Right ventricle myocardium superior (tissue), 1 donor: ENCODE results near the gene MYADML2. TPM values are rescaled to one million over a fixed set of nuclear protein-coding genes. Genes with fewer than 3 reads are reported as not detected.
"Not testable (repeated sequence)": the region's sequence is repeated elsewhere in the genome, so short reads cannot be mapped to it uniquely, and the experiment has no call there.

Source experiments
- ATAC-seq: fragments of 200-7000 bp; cut with Tn5 transposase; one replicate; pipeline ENCODE4 v1.9.1; 2020; ENCODE audit warnings: mild to moderate bottlenecking; ENCODE audit not compliant: poor library complexity
- DNase-seq: peaks from one replicate; pipeline ENCODE4 v3.0.0-alpha.2; 2020
- intact Hi-C: fragments of 100-400 bp; cut with DNase I; formaldehyde crosslinking; loops from one replicate; pipeline ENCODE4 v1.11.2; 2022
- long read RNA-seq: library from polyadenylated mRNA; unstranded; transcript quantifications from one replicate; pipeline ENCODE4 v2.0.0, GENCODE V29; 2021
- total RNA-seq: library from RNA; stranded (reverse); fragmentation: NEBNext Ultra II Directional; extraction: Animal tissue kit (Norgen Biotek cat#: 25700); gene quantifications from one replicate; pipeline ENCODE4 v1.2.1, GENCODE V29; 2021
- donor health status: DM: no; HTN: yes; CAD: no; lungs with severe emphysema.

Gene MYADML2, protein sequence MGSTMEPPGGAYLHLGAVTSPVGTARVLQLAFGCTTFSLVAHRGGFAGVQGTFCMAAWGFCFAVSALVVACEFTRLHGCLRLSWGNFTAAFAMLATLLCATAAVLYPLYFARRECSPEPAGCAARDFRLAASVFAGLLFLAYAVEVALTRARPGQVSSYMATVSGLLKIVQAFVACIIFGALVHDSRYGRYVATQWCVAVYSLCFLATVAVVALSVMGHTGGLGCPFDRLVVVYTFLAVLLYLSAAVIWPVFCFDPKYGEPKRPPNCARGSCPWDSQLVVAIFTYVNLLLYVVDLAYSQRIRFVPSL
- total RNA-seq, result 3.5 TPM
- long read RNA-seq, partial matches to known transcripts, result 0 of 10 reads
- long read RNA-seq, other reads (novel, unspliced or antisense), result 10 of 10 reads

DNA sequence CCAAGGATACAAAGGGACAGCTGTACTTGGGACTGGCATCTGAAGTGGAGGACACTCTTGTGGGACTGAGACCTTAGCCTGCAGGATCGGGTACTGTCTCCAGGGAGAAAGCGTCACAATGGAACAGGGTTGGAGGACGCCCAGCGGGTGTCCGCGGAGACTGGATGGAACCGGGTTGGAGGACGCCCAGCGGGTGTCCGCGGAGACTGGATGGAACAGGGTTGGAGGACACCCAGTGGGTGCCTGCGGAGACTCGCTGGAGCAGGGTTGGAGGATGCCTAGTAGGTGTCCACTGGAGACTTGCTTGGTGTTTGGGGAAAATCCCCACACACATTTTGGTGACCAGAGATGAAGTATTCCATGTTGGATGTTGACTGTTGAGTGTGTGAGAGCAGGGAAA lies at the start of gene MYADML2:
Gene MYADML2, minus strand, starts transcription at position 45 of the 400 bp plus-strand sequence. CDS start 5,492 bp downstream, outside the sequence.
- intact Hi-C loops, result no loop called here
- no peak for DNase-seq
- ATAC-seq, result no peak

DNA sequence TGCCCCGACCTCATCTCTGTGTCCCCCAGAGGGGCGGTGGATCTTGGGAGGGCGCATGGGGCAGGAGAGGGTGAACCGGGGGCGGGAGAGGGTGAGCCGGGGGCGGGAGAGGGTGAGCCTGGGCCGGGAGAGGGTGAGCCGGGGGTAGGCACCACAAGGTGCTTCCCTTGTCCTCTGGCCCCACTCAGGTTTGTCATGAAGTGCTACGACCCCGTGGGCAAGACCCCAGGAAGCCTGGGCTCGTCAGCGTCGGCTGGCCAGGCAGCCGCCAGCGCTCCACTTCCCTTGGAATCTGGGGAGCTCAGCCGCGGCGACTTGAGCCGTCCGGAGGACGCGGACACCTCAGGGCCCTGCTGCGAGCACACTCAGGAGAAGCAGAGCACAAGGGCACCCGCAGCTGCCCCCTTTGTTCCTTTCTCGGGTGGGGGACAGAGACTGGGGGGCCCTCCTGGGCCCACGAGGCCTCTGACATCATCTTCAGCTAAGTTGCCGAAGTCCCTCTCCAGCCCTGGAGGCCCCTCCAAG lies 49.3 kb upstream of the MYADML2 start:
- ATAC-seq, result no peak
- DNase-seq, result no peak
- intact Hi-C loops, result no loop called here

DNA sequence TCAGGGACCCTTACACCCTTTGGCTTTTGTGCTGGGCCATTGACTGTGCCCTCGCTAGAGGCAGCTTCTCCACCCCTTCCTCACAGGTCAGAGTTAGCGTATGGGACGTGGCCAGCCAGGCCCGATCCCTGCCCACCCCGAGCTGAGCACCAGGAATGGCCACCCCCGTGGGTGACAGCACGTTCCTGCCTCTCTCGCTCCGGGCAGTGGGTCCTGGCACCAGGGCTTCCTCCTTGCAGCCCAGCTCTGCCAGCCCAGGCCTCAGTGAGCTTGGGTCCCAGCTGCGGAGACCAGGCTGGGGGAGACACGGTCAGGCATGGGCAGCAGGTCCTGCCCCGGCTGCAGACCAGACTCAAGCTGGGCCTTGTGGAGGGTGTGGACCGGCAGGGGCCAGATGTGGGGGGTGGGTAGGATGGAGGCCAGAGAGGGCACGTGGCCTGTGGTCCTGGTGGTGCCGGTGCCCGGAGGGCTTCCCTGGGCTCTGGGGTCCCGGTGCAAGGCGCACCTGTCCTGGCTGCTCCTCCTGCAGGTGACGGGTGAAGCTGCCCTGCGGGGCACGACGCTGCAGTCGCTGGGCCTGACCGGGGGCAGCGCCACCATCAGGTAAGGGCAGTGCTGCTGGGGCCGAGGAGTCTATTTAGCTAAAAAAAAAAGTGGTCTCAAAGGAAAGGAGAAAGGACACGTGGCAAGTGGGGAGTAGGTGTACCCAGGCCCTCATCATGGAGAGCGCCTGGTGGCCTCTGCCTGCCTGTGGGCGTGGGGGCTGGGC lies 48.6 kb upstream of the MYADML2 start:
- no peak for DNase-seq
- no peak for ATAC-seq
- intact Hi-C loops, result no loop called here

DNA sequence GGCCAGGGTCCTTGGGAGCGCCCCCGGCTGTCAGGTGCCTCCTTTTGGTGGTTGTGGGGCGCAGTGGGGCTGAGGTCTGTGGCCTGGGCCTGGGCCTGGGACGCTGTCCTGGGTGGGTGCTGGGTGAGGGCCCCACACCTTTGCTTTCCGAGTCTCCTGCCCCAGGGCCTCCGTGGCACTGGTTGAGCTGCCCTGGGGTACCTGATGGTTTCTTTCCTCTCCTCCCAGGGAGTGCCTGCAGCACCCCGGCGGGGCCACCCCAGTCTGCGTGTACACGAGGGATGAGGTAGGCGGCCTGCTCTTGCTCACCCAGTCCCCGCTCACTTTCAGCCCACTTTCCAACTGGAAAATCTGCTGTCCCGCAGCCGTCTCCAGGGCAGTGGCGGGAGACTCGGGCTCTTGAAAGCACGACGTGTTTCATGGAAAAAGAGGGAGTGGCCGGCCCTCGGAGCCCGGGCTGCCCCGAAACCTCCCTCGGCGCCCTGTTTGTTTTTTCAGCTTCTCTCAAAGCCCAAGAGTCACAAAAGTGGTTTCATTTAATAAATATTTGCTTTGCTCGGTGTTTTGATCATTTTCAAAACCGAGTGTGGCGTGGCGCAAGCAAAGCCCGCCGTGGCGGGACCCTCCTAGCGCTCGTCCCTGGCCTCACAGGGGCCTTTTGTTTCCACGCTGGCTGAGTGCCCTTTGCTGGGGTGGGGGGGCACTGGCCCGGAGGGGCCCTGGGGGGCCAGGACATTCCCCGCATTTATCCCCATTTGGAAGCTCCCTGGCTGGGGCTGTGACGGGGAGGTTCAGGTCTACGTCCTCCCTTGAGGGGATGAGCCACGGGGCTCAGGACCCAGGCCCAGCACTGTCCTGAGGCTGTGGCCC lies 47.8 kb upstream of the MYADML2 start:
- DNase-seq, result no peak
- intact Hi-C loops, result no loop called here
- no peak for ATAC-seq

DNA sequence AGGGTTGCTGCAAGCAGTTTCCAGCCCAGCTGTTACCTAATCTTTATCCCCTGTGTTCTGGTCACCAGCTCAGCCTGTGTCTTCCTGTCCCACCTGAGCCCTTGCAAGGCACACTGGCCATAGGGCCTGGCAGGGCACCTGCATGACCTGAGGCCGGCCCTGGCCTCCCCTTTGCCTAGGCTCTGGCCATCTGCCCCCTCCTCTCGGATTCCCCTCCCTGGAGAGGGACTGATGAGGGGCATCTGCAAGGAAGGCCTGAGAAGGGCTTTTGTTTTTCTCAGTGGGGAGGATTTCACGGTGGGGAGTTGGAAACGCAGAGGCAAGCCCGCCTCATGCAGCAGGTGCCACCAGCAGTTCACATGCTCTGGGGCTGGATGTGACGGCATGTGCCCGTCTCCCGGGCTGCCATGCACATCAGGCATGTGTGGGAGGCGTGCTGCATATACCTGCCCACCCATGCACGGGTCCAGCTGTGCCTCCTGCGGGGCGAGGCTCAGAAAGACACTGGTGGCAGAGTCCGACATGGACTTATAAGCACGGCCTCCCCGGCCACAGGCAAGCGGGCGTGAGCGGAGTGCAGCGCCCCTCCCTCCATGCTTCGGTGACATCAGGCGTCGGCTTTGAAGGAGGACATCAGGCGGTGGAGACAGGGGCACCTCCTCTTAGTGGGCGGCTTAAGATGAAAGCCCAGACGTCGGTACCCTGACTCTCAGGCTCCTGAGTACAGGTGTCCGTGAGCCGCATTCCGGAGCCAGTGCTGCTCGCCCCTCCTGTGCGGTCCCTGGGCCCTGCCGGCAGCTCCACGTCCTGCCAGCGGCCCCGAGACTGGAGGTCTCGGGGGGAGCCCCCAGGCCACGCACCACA lies 46.9 kb upstream of the MYADML2 start:
- intact Hi-C loops, result no loop called here
- DNase-seq, result no peak
- ATAC-seq, result no peak

DNA sequence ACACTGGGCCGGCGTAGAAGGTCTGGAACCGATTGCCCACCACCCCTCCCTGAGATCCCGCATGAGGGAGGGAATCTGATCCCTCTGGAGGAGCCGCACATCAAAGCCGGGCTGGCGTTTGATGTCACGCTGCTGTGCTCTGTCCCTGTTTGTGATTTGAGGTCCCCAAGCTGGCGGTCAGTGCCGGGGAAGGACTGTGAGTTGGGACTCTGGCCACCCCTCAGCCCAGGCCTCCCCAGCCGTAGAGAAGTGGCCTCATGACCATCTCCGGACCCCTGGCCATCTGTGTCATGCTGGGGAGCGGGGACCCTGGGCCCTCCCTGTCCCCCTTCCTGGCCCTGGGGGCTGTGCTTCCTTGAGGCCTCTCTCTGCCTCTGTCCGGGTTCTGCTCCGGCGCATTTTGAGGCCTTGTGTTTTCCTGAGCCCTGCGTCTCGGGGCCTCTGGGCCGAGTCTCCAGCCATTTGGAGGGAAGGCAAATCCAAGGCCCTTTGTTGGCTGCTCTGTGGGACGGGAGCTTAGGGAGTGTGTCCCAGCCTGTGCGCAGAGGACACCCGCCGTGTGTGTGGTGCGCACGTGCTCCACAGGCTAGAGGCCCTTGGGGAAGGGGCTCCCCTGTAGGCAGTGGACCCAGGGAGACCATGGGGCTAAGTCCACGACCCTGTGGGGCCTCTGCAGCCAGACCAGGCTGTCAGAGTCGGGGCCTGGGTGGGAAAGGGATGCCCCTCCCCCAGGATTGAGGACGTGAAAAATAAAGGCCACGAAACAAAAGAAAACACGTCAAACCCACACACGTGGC lies 45.5 kb upstream of the MYADML2 start:
- intact Hi-C loops, result no loop called here
- peak; percentile 1 for ATAC-seq
- no peak for DNase-seq

DNA sequence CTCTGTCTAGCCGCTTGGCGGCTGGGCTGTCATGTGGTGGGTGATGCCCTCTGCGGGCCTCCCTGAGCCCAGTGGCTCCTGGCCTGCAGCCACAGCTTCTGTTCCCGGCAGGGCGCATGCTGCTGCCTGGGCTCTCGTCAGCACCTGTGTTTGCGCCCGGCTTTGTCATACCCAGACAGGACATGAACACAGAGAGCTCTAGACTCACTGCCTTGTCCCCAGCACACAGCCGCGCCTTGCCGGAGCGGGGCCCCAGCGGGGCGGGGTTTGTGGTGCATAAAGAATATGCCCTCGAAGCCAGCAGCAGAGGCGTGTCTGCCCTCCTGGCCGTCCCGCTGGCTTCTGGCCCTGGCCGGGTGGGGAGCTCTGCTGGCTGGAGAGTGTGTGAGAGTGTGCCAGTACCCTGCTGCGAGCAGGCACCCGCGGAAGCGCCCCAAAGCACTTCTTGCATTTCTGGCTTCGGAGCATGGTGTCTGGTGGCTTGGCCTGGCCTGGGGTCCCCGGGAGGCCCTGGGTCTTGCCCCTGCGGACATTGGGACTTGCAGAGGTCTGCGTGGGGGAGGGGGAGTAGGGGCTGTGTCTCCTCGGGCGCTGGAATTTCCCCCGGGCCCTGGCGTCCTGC lies 44.8 kb upstream of the MYADML2 start:
- intact Hi-C loops, result no loop called here
- ATAC-seq (peak; percentile 90), DNase-seq (peak; percentile 86)

DNA sequence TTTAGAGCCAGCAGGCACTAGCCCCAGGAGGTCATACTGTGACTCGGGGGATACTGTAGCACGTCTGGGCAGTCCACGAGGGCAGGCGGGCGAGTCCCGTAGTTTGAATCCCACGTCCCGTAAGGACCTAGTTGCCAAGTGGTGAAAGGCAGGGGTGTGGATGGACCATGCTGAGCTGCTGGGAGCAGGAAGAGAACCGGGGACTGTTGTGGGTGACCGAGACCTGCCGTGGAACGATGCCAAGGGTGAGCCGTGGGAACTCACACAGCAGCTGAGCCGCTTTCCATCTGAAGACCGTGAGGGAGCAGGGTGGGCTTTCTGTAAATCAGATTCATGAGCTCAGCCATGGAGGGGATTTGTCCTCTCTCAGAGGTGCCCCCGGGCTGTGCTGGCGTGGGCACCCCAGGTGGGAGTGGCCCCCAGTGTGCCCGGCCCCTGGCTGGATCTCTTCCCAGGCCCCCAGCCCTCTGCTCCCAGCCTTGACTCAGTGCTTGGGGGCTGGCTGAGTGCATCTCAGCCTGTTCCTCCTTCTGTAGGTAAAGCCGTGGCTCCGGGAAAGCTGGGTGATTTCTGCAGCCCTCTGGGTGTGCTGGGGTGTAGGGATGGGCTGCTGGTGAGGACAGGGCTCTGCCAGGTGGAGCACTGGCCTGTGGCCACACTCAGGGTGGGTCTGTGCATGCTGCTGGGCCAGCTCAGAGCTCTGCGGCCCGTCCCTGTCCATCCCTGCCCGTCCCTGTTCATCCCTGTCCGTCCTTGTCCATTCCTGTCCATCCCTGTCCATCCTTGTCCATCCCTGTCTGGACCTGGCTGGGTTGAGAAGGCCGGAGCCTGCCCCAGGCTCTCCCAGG lies 44.0 kb upstream of the MYADML2 start:
- intact Hi-C loops, result no loop called here
- peak; percentile 9 for ATAC-seq
- DNase-seq, result no peak

DNA sequence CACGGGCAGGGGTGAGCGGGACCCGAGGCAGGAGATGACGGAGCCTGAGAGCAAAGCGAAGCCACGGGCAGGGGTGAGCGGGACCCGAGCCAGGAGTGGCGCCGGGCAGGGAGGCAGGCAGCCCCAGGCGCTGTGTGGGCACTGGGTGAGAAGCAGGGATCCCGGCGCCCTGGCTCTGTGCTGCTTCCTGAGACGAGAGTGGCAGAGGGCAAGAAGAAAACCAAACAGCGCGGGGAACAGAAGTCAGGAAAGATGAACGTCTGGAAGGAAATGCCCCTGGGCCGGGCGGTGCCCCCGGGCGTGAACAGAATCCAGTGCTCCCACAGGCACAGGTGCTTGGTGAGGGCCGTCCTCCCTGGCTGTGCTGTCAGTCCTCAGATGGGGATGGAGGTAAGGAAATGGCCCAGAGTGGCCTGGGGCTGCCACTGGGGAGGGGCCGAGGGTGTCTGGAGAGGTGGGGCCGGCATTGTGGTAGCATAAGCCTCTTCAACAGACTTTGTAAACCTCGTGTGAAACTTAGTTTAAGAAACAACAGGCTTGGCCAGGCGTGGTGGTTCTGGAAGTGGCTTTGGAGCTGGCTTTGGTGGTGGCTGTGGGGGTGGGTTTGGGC lies 40.2 kb upstream of the MYADML2 start:
- no peak for DNase-seq
- intact Hi-C loops, result no loop called here
- ATAC-seq, result no peak

DNA sequence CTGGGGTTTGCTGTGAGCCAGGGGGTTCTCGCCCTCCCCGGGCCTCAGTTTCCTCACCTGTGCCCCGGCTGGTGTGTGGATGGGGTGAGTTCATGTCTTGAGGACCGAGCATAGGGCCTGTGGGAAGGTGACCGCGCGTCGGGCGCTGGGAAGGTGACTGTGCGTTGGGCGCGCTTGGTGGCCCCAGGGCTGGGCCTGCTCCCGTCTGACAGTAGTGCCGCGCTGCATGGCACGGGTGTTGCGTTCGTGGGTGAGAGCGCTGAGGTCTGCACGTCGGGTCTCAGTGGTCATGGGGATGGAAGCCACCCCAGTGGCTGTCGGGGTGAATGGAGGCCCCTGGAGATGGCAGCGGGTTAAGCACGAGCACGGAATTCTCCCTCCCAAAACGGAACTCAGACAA lies 39.6 kb upstream of the MYADML2 start:
- ATAC-seq, result no peak
- DNase-seq, result no peak
- intact Hi-C loops, result no loop called here

DNA sequence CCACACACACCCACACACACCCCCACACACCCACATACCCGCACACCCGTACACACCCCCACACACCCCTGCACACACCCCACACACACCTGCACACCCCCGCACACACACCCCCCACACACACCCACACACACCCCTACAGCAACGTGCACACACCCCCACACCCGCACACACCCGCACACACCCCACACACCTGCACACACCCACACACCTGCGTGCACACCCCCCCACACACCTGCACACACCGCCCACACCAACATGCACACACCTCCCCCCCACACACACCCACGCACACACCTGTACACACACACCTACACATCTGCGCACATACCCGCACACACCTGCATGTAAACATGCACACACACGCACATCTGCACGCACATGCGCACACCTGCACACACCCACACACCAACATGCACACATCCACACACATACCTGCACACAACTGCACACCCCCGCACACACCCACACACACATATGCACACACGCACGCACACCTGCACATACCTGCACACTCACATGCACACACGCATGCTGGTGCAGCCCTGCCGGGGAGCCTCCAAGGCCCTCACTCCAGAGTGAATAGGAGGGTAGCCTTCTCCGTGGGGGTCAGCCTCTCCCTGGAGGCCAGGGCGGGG lies 37.9 kb upstream of the MYADML2 start:
- intact Hi-C loops, result no loop called here
- DNase-seq (no peak), ATAC-seq (no peak)

DNA sequence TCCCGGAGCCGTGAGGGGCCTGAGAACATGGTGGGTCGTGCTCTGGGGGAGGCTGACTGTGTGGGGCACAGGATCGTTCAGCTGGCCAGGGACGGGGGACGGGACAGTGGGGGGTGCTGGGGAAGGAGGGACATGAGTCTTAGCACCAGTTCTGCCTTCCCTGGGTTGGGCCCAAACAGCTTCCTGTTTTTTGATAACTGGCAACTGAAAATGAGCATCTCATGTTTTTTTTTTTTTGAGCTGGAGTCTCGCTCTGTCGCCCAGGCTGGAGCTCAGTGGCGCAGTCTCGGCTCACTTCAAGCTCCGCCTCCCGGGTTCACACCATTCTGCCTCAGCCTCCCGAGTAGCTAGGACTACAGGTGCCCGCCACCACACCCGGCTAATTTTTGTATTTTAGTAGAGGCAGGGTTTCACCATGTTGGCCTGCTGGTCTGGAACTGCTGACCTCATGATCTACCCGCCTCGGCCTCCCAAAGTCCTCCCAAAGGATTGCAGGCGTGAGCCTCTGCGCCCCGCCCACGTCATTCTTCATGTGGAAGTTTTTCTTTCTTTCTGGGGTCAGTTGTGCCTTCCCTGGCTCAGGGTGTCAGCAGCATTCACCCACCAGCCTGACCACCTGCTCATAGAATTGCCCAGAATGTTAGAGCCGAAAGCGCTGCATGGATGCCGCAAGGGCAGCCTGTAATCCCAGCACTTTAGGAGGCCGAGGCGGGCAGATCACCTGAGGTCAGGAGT lies 36.8 kb upstream of the MYADML2 start:
- intact Hi-C loops, result no loop called here
- DNase-seq (no peak), ATAC-seq (no peak)

DNA sequence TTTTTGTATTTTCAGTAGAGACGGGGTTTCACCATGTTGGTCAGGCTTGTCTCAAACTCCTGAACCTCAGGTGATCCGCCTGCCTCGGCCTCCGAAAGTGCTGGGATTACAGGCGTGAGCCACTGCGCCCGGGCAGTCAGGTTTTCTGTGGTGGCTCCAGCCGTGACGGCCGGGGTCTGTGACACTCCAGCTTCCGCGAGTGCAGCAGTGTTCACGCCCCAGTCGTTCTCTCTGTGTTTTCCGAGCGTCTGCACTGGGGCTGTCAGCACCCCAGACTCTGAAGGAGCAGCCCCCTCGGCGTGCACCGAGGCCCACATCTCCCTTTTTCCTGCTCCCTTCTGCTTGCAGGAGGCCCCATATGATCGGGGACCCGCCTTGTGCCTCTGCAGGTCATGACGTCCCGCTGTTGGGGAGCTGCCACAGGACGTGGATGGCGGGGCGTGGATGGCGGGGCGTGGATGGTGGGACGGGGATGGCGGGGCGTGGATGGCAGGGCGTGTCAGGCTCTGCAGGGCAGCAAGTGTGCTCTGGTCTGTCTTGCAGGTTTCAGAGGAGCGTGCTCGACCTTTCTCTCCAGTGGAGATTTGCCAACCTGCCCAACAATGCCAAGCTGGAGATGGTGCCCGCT lies 36.1 kb upstream of the MYADML2 start:
- no peak for DNase-seq
- intact Hi-C loops, result no loop called here
- ATAC-seq, result no peak

DNA sequence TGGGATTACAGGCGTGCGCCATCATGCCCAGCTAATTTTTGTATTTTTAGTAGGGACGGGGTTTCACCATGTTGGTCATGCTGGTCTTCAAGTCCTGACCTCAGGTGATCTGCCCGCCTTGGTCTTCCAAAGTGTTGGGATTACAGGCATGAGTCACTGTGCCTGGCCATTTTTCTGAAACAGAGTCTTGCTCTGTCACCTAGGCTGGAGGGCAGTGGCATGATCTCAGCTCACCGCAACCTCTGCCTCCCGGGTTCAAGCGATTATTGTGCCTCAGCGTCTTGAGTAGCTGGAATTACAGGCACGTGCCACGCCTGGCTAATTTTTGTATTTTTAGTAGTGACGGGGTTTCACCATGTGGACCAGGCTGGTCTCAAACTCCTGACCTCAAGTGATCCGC lies 34.5 kb upstream of the MYADML2 start:
- intact Hi-C loops, DNase-seq, ATAC-seq: not testable (repeated sequence)
